HG02938 (cell line): ENCODE results near the gene RAB40AL.

ENCODE experiments used
- ATAC-seq: cut with Tn5 transposase; IDR thresholded peaks from one replicate; pipeline ENCODE4 v1.9.1; 2021; ENCODE audit warnings: mild to moderate bottlenecking, moderate library complexity; ENCODE audit not compliant: unreplicated experiment

Gene RAB40AL

DNA sequence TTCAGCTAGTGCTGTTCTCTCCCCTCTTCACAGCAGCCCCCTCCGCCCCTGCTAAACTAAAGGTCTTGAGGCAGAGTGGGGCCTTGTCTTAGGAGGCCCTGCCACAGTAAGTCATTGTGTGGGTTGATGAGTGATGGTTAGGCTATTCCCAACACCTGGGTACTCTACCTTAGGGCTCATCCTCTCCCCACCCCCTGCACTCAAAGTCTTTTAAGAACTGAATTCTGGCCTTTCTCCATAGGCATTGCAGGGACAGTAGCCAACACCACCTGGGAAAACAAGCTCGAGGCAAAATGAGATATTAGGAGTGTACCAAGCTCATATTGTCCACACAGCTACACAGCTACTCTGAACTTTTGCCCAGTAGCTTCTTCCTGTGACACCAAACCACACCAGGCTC, 42.5 kb downstream of the RAB40AL start:
- no peak for ATAC-seq

- ATAC-seq: no peak
Measured at GRCh38 chrX:102983205-102983604, 46.1 kb downstream of the RAB40AL start.

DNA sequence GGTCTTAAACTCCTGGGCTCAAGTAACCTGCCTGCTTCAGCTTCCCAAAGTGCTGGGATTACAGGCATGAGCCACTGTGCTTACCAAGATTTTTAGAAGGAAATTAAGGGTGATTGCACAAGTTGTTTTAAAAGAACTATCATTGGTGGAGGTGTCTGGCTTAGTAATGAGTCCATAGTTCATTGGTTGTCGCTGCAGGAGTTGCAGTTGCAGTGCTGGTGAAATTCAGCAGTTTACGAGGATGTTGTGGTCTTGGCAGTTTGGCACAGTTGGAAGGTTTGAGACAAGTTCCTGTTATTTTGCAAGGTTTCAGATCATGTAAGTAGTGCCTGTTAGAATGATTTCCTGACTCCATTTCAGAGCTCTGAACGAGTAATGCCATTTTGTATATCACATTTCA, 48.1 kb downstream of the RAB40AL start:
- no peak for ATAC-seq
